ENCODE results near the gene TXNDC11.

TXNDC11 gene

GRCh38 chr16:11660565-11660964 lies 82.1 kb downstream of the TXNDC11 start:
- Histone ChIP-seq H4K91ac (ENCODE audit: low read depth, low read length) (no peak overlapping the region), H2BK5ac (ENCODE audit: low read depth, low read length, poor library complexity) (no peak overlapping the region), H3K23ac (ENCODE audit: low read length) (no peak overlapping the region), H2AK5ac (ENCODE audit: low read length) (no peak overlapping the region), H2BK120ac (ENCODE audit: insufficient read depth, low read length, poor library complexity) (no peak overlapping the region), H3K9me3 (ENCODE audit: insufficient read depth, low read depth, low read length) (no peaks in the 10 kb centered on the region), H3K4ac (ENCODE audit: low read depth, low read length) (no peak overlapping the region), H4K8ac (ENCODE audit: low read depth, low read length) (no peak overlapping the region), H3K4me3 (ENCODE audit: low read depth, low read length) (no peak overlapping the region), H3K14ac (ENCODE audit: low read length) (no peak overlapping the region), H2AFZ (ENCODE audit: insufficient read depth, low read length, poor library complexity) (no peak overlapping the region), H2BK12ac (ENCODE audit: low read length) (no peak overlapping the region), H3K18ac (ENCODE audit: low read length) (no peak overlapping the region), H3K27me3 (ENCODE audit: insufficient read depth, low read length) (no peaks in the 10 kb centered on the region), H3K4me1 (ENCODE audit: control insufficient read depth in 1 of 2, insufficient read depth in 2 of 2, low read length in 2 of 2) (peaks cover 6 to 8% of the 10 kb centered on the region in 2 experiments), H3K79me2 (ENCODE audit: control insufficient read depth, insufficient read depth, low read length, poor library complexity) (no peaks in the 10 kb centered on the region), H3K36me3 (ENCODE audit: control insufficient read depth in 1 of 2, insufficient read depth in 2 of 2, low read length in 2 of 2) (no peaks in the 10 kb centered on the region), H3K4me2 (ENCODE audit: low read length) (no peak overlapping the region), H3K27ac (ENCODE audit: low read depth, low read length) (no peak overlapping the region), H3K79me1 (ENCODE audit: low read length) (peaks cover 3% of the 10 kb centered on the region), H4K12ac (ENCODE audit: low read depth, low read length) (no peak overlapping the region), H3K9ac (ENCODE audit: low read length) (no peak overlapping the region)
- DNase-seq: no peak
- no CpG with 5 or more reads among the region's 12 CpGs for WGBS (ENCODE audit: extremely low coverage, insufficient coverage, insufficient read length)

DNA sequence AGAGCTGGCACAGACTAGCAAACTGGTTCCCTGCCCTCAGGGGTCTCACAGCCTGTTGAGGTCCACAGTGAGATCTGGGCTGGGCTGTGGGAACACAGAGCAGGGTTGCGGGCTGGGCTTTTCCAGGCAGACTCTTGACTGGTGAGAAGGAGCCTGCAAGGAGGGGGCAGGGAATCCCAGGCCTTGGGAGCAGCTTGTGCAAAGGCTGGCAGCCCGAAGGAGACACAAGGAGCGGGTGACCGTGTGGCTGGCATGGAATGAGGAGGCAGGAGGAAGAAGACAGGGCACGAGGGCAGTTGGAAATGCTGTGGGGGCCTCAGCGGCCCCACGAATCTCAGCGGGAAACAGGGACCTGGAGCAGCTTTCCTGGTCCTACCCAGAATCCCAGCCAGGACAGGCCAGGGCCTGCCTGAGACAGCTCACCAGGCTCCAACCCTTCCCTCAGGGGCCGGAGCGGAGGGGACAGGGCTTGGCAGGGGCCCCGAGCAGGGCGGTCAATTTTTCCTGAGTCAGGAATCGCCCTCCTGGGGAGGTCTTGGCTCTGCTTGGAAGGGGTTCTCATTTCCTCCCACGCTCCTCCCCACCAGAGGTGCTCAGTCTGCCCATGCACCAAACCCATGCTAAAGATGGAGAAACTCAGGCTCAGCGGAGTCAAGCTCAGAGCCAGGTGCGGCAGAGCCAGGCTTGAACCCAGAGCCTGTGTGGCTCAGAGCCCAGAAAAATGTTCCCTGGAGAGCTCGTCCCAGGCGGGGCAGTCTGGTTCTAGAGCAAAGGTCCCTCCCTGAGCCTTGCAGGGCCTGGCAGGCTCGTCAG lies 83.6 kb downstream of the TXNDC11 start:
- Histone ChIP-seq H3K9ac (ENCODE audit: low read length) (no peak overlapping the region), H2BK12ac (ENCODE audit: low read length) (no peak overlapping the region), H4K12ac (ENCODE audit: low read depth, low read length) (no peak overlapping the region), H2BK120ac (ENCODE audit: insufficient read depth, low read length, poor library complexity) (no peak overlapping the region), H3K4me3 (ENCODE audit: low read depth, low read length) (no peak overlapping the region), H3K27me3 (ENCODE audit: insufficient read depth, low read length) (no peaks in the 10 kb centered on the region), H3K4me2 (ENCODE audit: low read length) (no peak overlapping the region), H3K27ac (ENCODE audit: low read depth, low read length) (no peak overlapping the region), H2AK5ac (ENCODE audit: low read length) (no peak overlapping the region), H3K36me3 (ENCODE audit: control insufficient read depth in 1 of 2, insufficient read depth in 2 of 2, low read length in 2 of 2) (no peaks in the 10 kb centered on the region), H3K23ac (ENCODE audit: low read length) (no peak overlapping the region), H2BK5ac (ENCODE audit: low read depth, low read length, poor library complexity) (no peak overlapping the region), H3K79me1 (ENCODE audit: low read length) (peaks cover 3% of the 10 kb centered on the region), H3K14ac (ENCODE audit: low read length) (peak overlapping the region; percentile 41), H4K91ac (ENCODE audit: low read depth, low read length) (peak overlapping the region; percentile 20), H3K4ac (ENCODE audit: low read depth, low read length) (no peak overlapping the region), H2AFZ (ENCODE audit: insufficient read depth, low read length, poor library complexity) (peak overlapping the region; percentile 8), H4K8ac (ENCODE audit: low read depth, low read length) (peak overlapping the region; percentile 21), H3K4me1 (ENCODE audit: control insufficient read depth in 1 of 2, insufficient read depth in 2 of 2, low read length in 2 of 2) (peaks cover 6 to 8% of the 10 kb centered on the region in 2 experiments), H3K18ac (ENCODE audit: low read length) (no peak overlapping the region), H3K9me3 (ENCODE audit: insufficient read depth, low read depth, low read length) (no peaks in the 10 kb centered on the region), H3K79me2 (ENCODE audit: control insufficient read depth, insufficient read depth, low read length, poor library complexity) (no peaks in the 10 kb centered on the region)
- no CpG with 5 or more reads among the region's 19 CpGs for WGBS (ENCODE audit: extremely low coverage, insufficient coverage, insufficient read length)
- DNase-seq: no peak

GRCh38 chr16:11657556-11657955 lies 85.1 kb downstream of the TXNDC11 start:
- Histone ChIP-seq H3K27ac (ENCODE audit: low read depth, low read length) (no peak overlapping the region), H3K4ac (ENCODE audit: low read depth, low read length) (no peak overlapping the region), H3K18ac (ENCODE audit: low read length) (no peak overlapping the region), H3K4me1 (ENCODE audit: control insufficient read depth in 1 of 2, insufficient read depth in 2 of 2, low read length in 2 of 2) (peaks cover 6 to 8% of the 10 kb centered on the region in 2 experiments), H3K14ac (ENCODE audit: low read length) (no peak overlapping the region), H2BK5ac (ENCODE audit: low read depth, low read length, poor library complexity) (no peak overlapping the region), H4K8ac (ENCODE audit: low read depth, low read length) (no peak overlapping the region), H3K4me3 (ENCODE audit: low read depth, low read length) (no peak overlapping the region), H3K4me2 (ENCODE audit: low read length) (no peak overlapping the region), H2AK5ac (ENCODE audit: low read length) (no peak overlapping the region), H2BK12ac (ENCODE audit: low read length) (no peak overlapping the region), H2BK120ac (ENCODE audit: insufficient read depth, low read length, poor library complexity) (no peak overlapping the region), H3K79me2 (ENCODE audit: control insufficient read depth, insufficient read depth, low read length, poor library complexity) (no peaks in the 10 kb centered on the region), H3K9ac (ENCODE audit: low read length) (no peak overlapping the region), H3K79me1 (ENCODE audit: low read length) (peaks cover 3% of the 10 kb centered on the region), H3K23ac (ENCODE audit: low read length) (no peak overlapping the region), H4K12ac (ENCODE audit: low read depth, low read length) (no peak overlapping the region), H2AFZ (ENCODE audit: insufficient read depth, low read length, poor library complexity) (no peak overlapping the region), H4K91ac (ENCODE audit: low read depth, low read length) (no peak overlapping the region), H3K27me3 (ENCODE audit: insufficient read depth, low read length) (no peaks in the 10 kb centered on the region), H3K36me3 (ENCODE audit: control insufficient read depth in 1 of 2, insufficient read depth in 2 of 2, low read length in 2 of 2) (no peaks in the 10 kb centered on the region), H3K9me3 (ENCODE audit: insufficient read depth, low read depth, low read length) (no peaks in the 10 kb centered on the region)
- no CpG with 5 or more reads among the region's 8 CpGs for WGBS (ENCODE audit: extremely low coverage, insufficient coverage, insufficient read length)
- no peak for DNase-seq

GRCh38 chr16:11655655-11656054 lies 87.0 kb downstream of the TXNDC11 start:
- Histone ChIP-seq H3K79me1 (ENCODE audit: low read length) (peaks cover 3% of the 10 kb centered on the region), H4K8ac (ENCODE audit: low read depth, low read length) (no peak overlapping the region), H3K4me1 (ENCODE audit: control insufficient read depth in 1 of 2, insufficient read depth in 2 of 2, low read length in 2 of 2) (peaks cover 6 to 8% of the 10 kb centered on the region in 2 experiments), H3K23ac (ENCODE audit: low read length) (no peak overlapping the region), H2BK5ac (ENCODE audit: low read depth, low read length, poor library complexity) (no peak overlapping the region), H4K12ac (ENCODE audit: low read depth, low read length) (no peak overlapping the region), H2AFZ (ENCODE audit: insufficient read depth, low read length, poor library complexity) (no peak overlapping the region), H3K4me3 (ENCODE audit: low read depth, low read length) (no peak overlapping the region), H3K27me3 (ENCODE audit: insufficient read depth, low read length) (no peaks in the 10 kb centered on the region), H2AK5ac (ENCODE audit: low read length) (no peak overlapping the region), H2BK12ac (ENCODE audit: low read length) (no peak overlapping the region), H3K36me3 (ENCODE audit: control insufficient read depth in 1 of 2, insufficient read depth in 2 of 2, low read length in 2 of 2) (no peaks in the 10 kb centered on the region), H2BK120ac (ENCODE audit: insufficient read depth, low read length, poor library complexity) (no peak overlapping the region), H3K4me2 (ENCODE audit: low read length) (no peak overlapping the region), H3K9me3 (ENCODE audit: insufficient read depth, low read depth, low read length) (no peaks in the 10 kb centered on the region), H4K91ac (ENCODE audit: low read depth, low read length) (no peak overlapping the region), H3K27ac (ENCODE audit: low read depth, low read length) (no peak overlapping the region), H3K4ac (ENCODE audit: low read depth, low read length) (no peak overlapping the region), H3K79me2 (ENCODE audit: control insufficient read depth, insufficient read depth, low read length, poor library complexity) (no peaks in the 10 kb centered on the region), H3K9ac (ENCODE audit: low read length) (peak overlapping the region; percentile 36), H3K18ac (ENCODE audit: low read length) (no peak overlapping the region), H3K14ac (ENCODE audit: low read length) (no peak overlapping the region)
- DNase-seq: no peak
- no CpG with 5 or more reads among the region's 7 CpGs for WGBS (ENCODE audit: extremely low coverage, insufficient coverage, insufficient read length)
